HG03196 (cell line): Measurements from ENCODE around the gene SEPTIN8.

ENCODE experiments used
- ATAC-seq: cut with Tn5 transposase; IDR thresholded peaks from one replicate; pipeline ENCODE4 v1.9.1; 2021; ENCODE audit not compliant: unreplicated experiment

Gene SEPTIN8

GRCh38 chr5:132785365-132785764 is 8.3 kb upstream of the SEPTIN8 start:
- ATAC-seq: no peak

GRCh38 chr5:132782101-132782500 is 5.1 kb upstream of the SEPTIN8 start:
- no peak for ATAC-seq

- no peak for ATAC-seq
These were observed 4.0 kb upstream of the SEPTIN8 start for GRCh38 chr5:132781029-132781428.

- no peak for ATAC-seq
These were observed 3.5 kb upstream of the SEPTIN8 start for GRCh38 chr5:132780577-132780976.

- ATAC-seq: no peak
These were observed 2.9 kb upstream of the SEPTIN8 start for GRCh38 chr5:132779961-132780360.

DNA sequence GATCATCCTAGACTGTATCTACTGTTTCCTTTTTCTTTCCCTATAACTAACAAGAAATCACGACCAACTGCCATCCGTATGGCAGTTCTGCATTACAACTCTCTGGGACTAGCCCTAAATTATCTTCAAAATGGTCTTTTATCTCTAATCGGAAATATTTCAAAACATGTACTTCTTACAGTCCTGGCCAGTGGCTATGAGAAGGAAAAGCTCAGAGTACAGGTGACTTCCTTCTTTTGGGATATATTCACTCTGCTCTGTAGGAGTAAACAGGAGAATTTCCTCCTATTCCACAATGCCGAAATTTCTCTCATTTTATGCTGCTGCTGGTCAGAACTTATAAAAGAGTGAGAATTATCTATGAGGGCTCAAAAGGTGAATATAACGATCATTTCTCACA is 1.8 kb upstream of the SEPTIN8 start:
- no peak for ATAC-seq

DNA sequence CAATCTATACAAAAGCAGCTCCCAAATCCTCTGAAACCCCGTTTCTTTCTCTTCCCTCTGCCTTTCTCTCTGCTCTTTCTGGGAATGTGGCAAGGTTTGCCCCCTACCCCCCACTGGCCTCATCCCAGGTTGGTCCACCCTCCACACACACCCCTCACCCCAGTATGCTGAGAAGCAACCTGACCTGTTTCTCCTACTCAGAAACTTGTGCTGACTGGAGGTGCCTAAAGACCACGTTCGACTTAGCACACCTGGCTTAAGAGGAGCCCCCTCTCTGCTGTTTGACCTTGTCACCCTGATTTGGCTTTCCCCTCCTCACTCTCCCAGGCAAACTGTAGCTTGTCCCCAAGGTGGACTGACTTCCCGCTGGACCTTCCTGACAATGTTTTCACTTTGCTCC is 1.1 kb upstream of the SEPTIN8 start:
- no peak for ATAC-seq

DNA sequence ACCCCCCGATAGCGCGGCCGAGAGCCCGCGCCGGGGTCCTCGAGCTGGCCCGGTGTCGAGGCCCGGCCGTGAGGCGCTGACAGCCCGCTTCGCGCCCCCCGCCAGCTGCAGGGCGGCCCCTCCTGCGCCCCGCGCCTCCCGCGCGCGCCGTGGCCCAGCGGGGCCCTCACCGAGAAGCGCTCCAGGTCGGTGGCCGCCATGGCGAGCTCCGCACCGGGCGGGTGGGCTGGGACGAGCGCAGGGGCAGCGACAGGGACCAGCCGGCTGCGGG is 166 bp downstream of the SEPTIN8 start:
- ATAC-seq: no peak

DNA sequence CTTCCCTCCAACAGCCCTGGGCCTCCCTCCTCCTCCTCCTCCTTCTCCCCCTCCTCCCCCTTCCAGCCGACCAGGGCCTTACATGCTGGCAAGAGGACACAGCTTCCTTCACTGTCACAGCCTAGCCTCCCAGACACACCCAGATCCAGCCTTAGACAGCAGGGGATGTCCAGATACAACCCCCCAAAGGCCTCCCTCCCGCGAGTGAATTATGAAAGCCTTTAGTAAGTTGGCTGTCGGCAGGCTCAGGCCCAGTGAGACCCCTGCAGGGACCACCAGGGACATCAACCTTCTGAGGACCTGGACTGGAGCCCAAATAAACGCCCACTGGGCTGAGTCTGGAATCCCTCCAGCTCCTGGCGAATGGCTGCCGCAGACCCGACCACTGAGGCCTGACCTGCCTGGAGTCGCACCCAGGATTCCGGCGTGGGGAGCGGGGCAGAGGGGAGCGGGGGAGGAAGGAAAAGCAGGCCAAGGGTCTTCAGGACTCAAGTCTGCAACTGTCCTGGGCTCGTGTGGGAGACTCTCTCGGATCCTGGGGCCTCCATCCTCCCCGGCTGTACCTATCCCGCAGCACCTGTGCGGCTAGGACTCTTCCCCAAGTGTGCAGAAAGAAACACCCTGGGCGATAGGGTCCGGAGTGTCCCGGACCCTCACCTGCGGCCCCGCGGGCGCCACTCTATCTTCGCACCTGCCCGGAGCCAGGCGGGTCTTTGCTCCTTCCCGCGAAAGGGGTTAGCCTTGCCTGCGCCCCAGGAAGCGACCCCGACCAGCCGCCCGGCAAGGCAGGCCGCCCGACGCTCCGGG is 705 bp downstream of the SEPTIN8 start:
- ATAC-seq: no peak

GRCh38 chr5:132775476-132775961 is 1.5 kb downstream of the SEPTIN8 start:
- ATAC-seq: no peak

DNA sequence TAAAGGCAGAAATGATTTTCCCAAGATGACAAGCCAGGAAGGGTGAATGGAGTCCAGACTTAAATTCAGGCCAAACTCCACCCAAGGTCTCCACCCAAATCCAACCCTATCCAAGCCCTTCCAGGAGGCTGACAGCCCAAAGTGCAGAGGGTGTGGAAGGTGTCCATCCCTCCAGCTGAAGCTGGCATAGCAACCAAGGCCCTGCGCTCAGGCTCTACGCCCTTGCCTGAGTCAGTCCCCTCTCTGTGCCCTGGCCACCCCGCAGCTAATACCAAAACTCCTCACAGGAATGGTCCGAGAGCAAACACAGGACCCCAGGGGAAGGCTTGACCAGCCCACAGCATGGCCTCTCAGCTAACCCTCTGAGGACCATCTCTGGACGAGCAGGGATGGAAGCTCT is 2.1 kb downstream of the SEPTIN8 start:
- ATAC-seq: no peak

DNA sequence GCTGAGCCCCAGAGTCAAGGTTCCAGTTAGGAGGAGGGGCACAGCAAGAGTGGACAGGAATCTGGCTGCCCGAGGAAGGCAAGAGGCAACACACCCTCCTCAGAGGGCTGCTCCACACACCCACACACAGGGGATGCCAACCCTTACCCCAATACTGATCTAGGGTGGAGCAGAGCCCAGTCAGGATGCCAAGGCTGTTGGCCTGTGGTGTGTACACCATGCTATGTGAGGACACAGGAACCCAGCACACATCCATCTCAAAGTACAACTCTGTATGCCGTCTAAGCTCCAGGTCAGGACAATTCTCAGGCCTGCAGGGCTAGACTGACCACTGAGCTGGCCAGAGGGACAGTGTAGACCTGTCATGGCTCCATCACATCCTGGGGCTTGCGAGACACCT is 2.6 kb downstream of the SEPTIN8 start:
- ATAC-seq: no peak

DNA sequence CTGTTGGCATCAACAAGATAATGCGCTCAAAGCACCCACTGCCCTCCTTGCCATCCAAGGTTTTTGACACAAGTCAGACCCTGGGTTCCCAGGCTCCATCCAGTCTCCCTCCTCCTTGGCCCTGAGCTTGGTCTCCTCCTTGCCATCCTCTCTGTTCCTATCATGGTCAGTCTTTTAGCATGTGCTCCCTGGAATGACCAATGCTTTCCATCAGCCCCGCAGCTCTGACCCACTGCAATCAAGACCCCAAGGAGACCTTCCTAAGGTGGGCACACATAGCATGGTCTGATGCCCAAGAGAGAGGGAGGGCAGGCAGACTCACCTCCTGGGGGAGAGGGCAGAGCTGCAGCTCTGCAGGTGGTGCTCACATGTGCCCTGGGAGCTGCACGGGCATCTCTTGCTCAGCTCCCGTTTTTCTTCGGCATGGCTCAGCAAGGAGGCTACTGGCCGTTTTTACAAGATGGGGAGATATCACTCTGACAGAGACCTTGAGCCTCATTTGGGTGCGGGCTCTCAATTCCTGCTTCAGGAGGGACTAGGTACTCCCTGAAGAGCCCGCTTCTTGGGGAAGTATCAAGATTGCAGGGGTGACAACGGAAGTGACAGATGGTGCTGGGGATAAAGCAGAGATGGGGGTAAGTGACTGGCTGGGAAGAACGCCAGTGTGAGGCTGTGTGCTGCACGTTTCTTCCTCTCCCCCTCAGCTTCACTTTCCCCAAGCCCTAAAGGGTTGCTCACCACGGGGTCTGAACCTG is 3.3 kb downstream of the SEPTIN8 start:
- ATAC-seq: no peak

DNA sequence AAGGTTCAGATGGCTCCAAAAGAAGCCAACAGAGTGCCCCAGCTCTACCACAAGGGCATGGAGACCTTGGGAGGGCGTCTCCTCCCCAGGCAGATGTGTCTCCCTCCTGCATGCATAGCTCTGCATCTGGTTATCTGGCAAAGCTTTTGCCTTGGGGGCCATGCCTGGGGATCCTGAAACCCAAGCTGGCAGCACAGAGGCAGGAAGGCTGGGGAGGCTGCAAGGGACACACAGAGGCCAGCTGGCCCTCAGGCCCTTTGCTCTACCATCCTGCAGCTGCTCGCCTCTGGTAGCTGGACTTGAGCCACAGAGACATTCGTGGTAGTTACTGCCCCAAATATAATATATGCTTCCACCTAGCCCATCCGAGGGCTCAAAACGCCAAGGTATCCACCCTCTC is 3.9 kb downstream of the SEPTIN8 start:
- ATAC-seq: no peak

GRCh38 chr5:132772291-132773070 is 4.6 kb downstream of the SEPTIN8 start:
- no peak for ATAC-seq

- ATAC-seq: no peak
These were observed 5.5 kb downstream of the SEPTIN8 start for GRCh38 chr5:132771503-132771998.

DNA sequence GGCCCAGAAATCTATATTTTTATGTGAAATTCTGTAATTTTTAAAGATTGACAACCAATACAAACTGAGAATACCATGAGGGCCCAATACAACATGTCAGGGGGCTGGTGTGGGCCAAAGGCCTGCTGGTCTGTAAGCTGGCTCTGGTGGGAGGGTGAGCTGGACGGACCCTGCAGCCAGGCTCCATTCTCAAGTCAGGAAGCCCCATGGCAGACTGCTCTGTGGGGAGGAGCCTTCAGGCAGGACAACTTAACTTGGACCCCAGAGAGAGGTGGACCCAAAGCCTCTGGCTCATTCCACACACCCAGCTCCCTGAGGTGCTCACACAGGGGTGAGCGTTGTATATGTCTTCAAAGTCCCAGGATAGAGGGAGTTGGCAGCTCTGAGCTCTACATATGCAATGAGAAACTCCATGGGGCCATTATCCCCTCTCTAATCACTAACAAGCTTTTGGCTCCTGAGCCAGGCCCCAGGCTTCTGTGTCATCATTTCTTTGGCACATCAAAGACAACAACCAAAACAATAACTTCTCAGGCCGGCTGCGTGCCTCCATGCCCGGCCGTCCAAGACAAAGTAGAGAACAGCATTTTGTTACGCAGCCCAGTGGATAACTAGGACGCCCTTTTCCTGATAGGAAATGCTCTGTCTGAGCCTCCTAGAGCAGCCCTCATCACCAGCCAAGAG is 6.4 kb downstream of the SEPTIN8 start:
- no peak for ATAC-seq

- ATAC-seq: no peak
These were observed 8.6 kb downstream of the SEPTIN8 start for GRCh38 chr5:132768485-132768868.

DNA sequence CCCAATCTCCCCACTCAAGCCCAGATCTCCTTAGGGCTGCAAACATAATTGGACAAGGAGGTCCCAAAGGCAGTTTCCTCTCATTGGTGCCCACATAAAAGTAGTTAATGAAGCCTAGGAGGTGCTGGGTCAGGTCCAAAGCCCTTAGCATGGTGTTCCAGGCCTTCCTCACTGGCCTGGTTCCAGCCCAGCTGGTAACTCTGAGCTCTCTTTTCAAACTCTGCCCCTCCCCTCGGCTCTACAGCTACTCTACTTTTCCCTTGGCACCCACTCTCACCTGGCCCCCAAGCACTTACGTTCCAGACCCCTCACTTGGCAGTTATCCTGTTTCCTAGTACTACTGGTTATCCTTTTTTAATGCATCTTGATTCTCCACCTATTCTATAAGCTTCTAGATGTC is 9.9 kb downstream of the SEPTIN8 start:
- ATAC-seq: no peak

GRCh38 chr5:132766806-132767055 is 10.3 kb downstream of the SEPTIN8 start:
- no peak for ATAC-seq

DNA sequence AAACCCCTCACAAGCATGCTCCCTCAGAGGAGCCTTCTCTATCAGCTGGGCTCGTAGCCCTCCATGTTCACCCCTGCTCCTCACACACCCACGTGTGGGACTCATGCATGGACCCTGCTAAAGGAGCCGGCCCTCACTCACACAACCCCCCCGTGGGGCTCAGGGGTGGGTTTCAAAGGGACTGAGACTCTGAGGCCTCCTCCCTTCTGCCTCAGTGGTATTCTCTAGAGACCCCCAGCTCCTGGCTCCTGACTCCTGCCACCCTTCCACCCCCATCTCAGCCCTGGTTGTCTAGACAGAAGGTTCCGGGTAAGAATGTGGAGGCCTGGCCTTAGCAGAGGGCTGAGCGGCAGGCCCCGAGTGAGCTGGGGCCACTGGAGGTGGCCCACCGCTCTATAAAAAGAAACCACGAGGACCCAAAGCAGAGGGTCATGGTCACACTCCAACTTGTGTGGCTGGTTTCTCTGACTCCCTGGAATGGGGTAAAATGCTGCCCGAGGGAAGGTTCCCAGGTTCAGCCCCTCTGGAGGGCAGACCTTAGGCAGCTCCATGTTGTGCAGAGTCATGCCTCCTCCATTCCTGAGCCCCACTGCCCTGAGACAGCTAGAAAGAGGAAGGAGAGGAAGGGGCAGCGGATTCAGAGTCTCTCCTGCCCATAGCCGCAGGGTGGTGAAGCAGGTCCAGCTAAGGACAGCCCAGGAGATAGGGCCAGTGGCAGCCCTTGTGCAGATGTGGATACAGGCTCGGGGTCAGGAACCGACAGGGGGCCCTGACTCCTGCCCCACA is 10.8 kb downstream of the SEPTIN8 start:
- no peak for ATAC-seq
